HCT116 (cell line): ENCODE measurements around the gene PGBD5. TPM values are rescaled to one million over a fixed set of nuclear protein-coding genes. Genes with fewer than 3 reads are reported as not detected.

ENCODE experiments used
- ATAC-seq: fragments of 200-7000 bp; cut with Tn5 transposase; 2 replicates; pipeline ENCODE4 v1.9.1; 2020; ENCODE audit warnings: mild to moderate bottlenecking, moderate library complexity
- BruUV-seq: library from RNA; stranded (reverse); fragments of 400-500 nt; replicated peaks from 2 replicates; lab custom pipeline; 2021; lab: Mats Ljungman, UMichigan
- CTCF ChIA-PET: fragments of 300-600 bp; sonication (Branson Sonifier 250); formaldehyde crosslinking; loops from one replicate; lab custom pipeline; 2021; ENCODE audit warnings: antibody characterized with exemption; lab: Charles Lee
- POLR2A ChIA-PET: fragments of 300-600, 350-600 bp; sonication (Branson Sonifier 250); formaldehyde crosslinking; loops from one replicate; lab custom pipeline; 2021; ENCODE audit warnings: antibody characterized with exemption; lab: Charles Lee
- RAD21 ChIA-PET, 2 experiments: fragments of 300-600 bp; sonication (Branson Sonifier 250); formaldehyde crosslinking; loops; one replicate each; lab custom pipeline; 2023; ENCODE audit warnings: low total read pairs in 2 of 2; ENCODE audit not compliant: uncharacterized antibody in 2 of 2, unreplicated experiment in 2 of 2, low non-redundant PET in 1 of 2; lab: Charles Lee
- DNase-seq: peaks from one replicate; pipeline ENCODE4 v3.0.0-alpha.2; 2010; ENCODE audit warnings: low read depth, low spot score
- H2AFZ ChIP-seq: fragments of 200-600 bp; shearing (Covaris generic), sonication (generic); 2 replicates; pipeline ENCODE4 v1.6.1; 2017; ENCODE audit warnings: low read depth, mixed run types, mixed read lengths, antibody characterized with exemption, low read length; ENCODE audit not compliant: poor library complexity, severe bottlenecking
- H3K27ac ChIP-seq: 2 replicates; pipeline ENCODE4 v1.5.1; 2012; ENCODE audit warnings: low read depth, low read length
- H3K27me3 ChIP-seq: fragments of 200-600 bp; sonication (generic); 2 replicates; pipeline ENCODE4 v1.6.1; 2016; ENCODE audit warnings: mixed run types, low read length, mixed read lengths; ENCODE audit not compliant: insufficient read depth
- H3K36me3 ChIP-seq, 2 experiments: fragments of 200-500 bp in 1 of 2; fragments of 200-600 bp in 1 of 2; sonication (Bioruptor generic) in 1 of 2; sonication (generic) in 1 of 2; 2 replicates each; pipeline versions ENCODE4 v1.5.1 to v1.6.1; 2014 to 2016; ENCODE audit warnings: low read length in 2 of 2, inconsistent platforms in 1 of 2, mixed read lengths in 1 of 2, mixed run types in 1 of 2; ENCODE audit not compliant: insufficient read depth in 2 of 2, control insufficient read depth in 1 of 2
- H3K4me1 ChIP-seq, 2 experiments: fragments of 200-600 bp in 1 of 2; sonication (generic) in 1 of 2; 2 replicates each; pipeline versions ENCODE4 v1.5.1 to v1.6.1; 2012 to 2017; ENCODE audit warnings: low read length in 2 of 2, inconsistent platforms in 1 of 2, mild to moderate bottlenecking in 1 of 2, mixed read lengths in 1 of 2, mixed run types in 1 of 2, moderate library complexity in 1 of 2; ENCODE audit not compliant: insufficient read depth in 2 of 2, control insufficient read depth in 1 of 2
- H3K4me2 ChIP-seq: fragments of 200-600 bp; sonication (generic); 2 replicates; pipeline ENCODE4 v1.6.1; 2017; ENCODE audit warnings: mixed run types, low read length, mixed read lengths
- H3K4me3 ChIP-seq, 2 experiments: fragments of 200-600 bp in 1 of 2; sonication (generic) in 1 of 2; replicated peaks in 1 of 2; 2 replicates each; pipeline ENCODE4 v1.5.1; 2011 to 2016; ENCODE audit warnings: low read length in 2 of 2, control low read depth in 1 of 2, low read depth in 1 of 2, mild to moderate bottlenecking in 1 of 2, mixed read lengths in 1 of 2, mixed run types in 1 of 2
- H3K79me2 ChIP-seq: fragments of 200-600 bp; sonication (generic); 2 replicates; pipeline ENCODE4 v1.6.1; 2017; ENCODE audit warnings: mild to moderate bottlenecking, mixed run types, low read length, moderate library complexity, mixed read lengths; ENCODE audit not compliant: insufficient read depth
- H3K9ac ChIP-seq: fragments of 200-600 bp; sonication (generic); 2 replicates; pipeline ENCODE4 v1.6.1; 2016; ENCODE audit warnings: low read length, mixed read lengths
- H3K9me2 ChIP-seq: fragments of 200-600 bp; sonication (generic), shearing (Covaris generic); 2 replicates; pipeline ENCODE4 v1.6.1; 2017; ENCODE audit warnings: mixed run types, mild to moderate bottlenecking, moderate library complexity; ENCODE audit not compliant: insufficient read depth
- H3K9me3 ChIP-seq, 2 experiments: fragments of 200-500 bp in 1 of 2; fragments of 200-600 bp in 1 of 2; sonication (Bioruptor generic) in 1 of 2; sonication (generic) in 1 of 2; 2 replicates each; pipeline ENCODE4 v1.6.1; 2014 to 2017; ENCODE audit warnings: low read length in 2 of 2, mixed read lengths in 2 of 2, inconsistent platforms in 1 of 2, low read depth in 1 of 2, mild to moderate bottlenecking in 1 of 2, mixed run types in 1 of 2, moderate library complexity in 1 of 2; ENCODE audit not compliant: control insufficient read depth in 1 of 2, insufficient read depth in 1 of 2
- H4K20me1 ChIP-seq: fragments of 200-600 bp; sonication (generic), shearing (Covaris generic); 2 replicates; pipeline ENCODE4 v1.6.1; 2017; ENCODE audit warnings: mixed run types, mild to moderate bottlenecking, moderate library complexity; ENCODE audit not compliant: insufficient read depth
- ELF1 ChIP-seq: IDR thresholded peaks from 2 replicates; pipeline ENCODE4 v1.6.1; 2012; ENCODE audit warnings: low read depth, borderline replicate concordance
- EZH2 ChIP-seq: fragments of 200-600 bp; sonication (generic); IDR thresholded peaks from 2 replicates; pipeline ENCODE4 v1.6.1; 2017; ENCODE audit warnings: antibody characterized with exemption, mixed run types
- FOSL1 ChIP-seq: IDR thresholded peaks from 2 replicates; pipeline ENCODE4 v1.6.1; 2012; ENCODE audit warnings: low read depth
- JUND ChIP-seq: IDR thresholded peaks from 2 replicates; pipeline ENCODE4 v1.6.1; 2012
- SIN3A ChIP-seq: IDR thresholded peaks from 2 replicates; pipeline ENCODE4 v1.6.1; 2012; ENCODE audit warnings: low read depth
- TCF7L2 ChIP-seq: IDR thresholded peaks from 2 replicates; pipeline ENCODE4 v1.7.0; 2011; ENCODE audit warnings: borderline replicate concordance, inconsistent platforms; ENCODE audit not compliant: insufficient read depth, insufficient read length; ENCODE audit errors: extremely low read depth
- ZFX ChIP-seq: fragments of 450-650 bp; IDR thresholded peaks from 2 replicates; pipeline ENCODE4 v1.6.1; 2017
- intact Hi-C: fragments of 100-400 bp; cut with micrococcal nuclease; formaldehyde crosslinking; loops from 2 replicates; pipeline ENCODE4 v1.10.0; 2022
- total RNA-seq: library from RNA; stranded (reverse); gene quantifications from one replicate; pipeline ENCODE4 v1.2.1, GENCODE V29; 2021; ENCODE audit not compliant: unreplicated experiment
- TF ChIP-seq, protein P1 (sequence below), 3 experiments: fragments of 200-600 bp in 1 of 3; sonication (generic) in 1 of 3; IDR thresholded peaks in 2 of 3; conservative IDR thresholded peaks in 1 of 3; 2 replicates each; pipeline ENCODE4 v1.5.1; 2012 to 2017; ENCODE audit warnings: low read depth in 2 of 3, low read length in 2 of 3, antibody characterized with exemption in 1 of 3, borderline replicate concordance in 1 of 3, control low read depth in 1 of 3, mild to moderate bottlenecking in 1 of 3, mixed read lengths in 1 of 3, mixed run types in 1 of 3, moderate library complexity in 1 of 3; ENCODE audit not compliant: insufficient read depth in 1 of 3

The PGBD5 gene
- total RNA-seq, 1 experiment from 2014 or later = 0.27 TPM

DNA sequence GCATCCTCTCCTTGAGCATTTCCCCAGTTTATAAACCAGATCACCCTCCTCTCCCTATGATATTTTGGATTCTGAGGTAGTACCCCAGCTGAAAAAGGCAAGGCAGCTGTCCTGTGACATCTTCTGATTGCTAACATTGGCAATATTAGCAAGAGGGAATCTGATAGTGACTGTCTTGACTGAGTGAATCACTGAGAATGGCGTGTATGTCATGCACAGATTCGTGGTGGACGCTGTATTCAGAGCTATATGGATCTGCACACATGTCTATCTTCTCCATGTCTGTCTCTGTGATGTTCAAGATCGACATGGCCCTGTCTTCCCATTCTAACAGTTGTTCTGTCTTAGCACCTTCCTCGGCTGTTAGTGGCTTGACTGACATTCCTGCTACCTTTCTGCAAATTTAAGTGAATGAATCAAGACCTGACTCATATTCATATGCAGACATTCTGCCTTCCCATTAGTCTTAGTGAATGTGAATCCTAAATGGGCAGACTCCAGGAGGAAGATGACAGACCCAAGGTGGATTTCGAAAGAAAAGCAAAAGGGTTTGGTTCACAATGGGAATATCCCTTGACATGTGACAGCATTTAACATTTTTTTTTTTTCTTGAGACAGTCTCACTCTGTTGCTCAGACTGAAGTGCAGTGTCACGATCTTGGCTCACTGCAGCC, 97.7 kb downstream of the PGBD5 start (continued):
- TF ChIP-seq, protein P1, sequence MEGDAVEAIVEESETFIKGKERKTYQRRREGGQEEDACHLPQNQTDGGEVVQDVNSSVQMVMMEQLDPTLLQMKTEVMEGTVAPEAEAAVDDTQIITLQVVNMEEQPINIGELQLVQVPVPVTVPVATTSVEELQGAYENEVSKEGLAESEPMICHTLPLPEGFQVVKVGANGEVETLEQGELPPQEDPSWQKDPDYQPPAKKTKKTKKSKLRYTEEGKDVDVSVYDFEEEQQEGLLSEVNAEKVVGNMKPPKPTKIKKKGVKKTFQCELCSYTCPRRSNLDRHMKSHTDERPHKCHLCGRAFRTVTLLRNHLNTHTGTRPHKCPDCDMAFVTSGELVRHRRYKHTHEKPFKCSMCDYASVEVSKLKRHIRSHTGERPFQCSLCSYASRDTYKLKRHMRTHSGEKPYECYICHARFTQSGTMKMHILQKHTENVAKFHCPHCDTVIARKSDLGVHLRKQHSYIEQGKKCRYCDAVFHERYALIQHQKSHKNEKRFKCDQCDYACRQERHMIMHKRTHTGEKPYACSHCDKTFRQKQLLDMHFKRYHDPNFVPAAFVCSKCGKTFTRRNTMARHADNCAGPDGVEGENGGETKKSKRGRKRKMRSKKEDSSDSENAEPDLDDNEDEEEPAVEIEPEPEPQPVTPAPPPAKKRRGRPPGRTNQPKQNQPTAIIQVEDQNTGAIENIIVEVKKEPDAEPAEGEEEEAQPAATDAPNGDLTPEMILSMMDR (IDR thresholded peaks at IDR 0.05 in 2 of 3, conservative IDR thresholded peaks at IDR 0.05 in 1 of 3; ENCODE audit: borderline replicate concordance in 1 of 3, insufficient read depth in 1 of 3, low read depth in 2 of 3, low read length in 2 of 3) = no peak
- TF ChIP-seq EZH2 (no peak), ZFX (no peak), TCF7L2 (no peak), SIN3A (no peak), ELF1 (no peak)

DNA sequence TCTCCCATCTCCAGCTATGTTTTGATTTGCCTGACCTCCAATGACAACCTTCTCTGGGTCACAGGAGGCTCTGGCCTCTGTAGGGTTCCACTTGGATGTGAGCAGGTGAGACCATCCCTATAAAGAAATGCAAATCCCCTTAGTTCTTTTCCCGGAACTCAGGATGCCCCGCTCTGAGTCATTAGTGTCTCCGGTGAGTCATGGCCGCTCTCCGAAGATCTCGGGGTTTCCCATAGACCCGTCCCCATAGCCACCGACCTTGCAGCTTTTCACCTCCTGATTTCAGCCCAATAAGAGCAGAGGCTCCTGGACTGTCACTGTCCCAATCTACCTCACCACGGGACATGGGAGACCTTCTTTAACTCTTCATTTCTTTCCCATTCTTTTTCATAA, 98.2 kb downstream of the PGBD5 start:
- TF ChIP-seq TCF7L2 (no peak), FOSL1 (peak; percentile 61), JUND (peak; percentile 64)
- no peak for DNase-seq
- Histone ChIP-seq H3K27me3 (no peaks in the 10 kb centered on the region), H3K9ac (no peak overlapping the region), H4K20me1 (no peaks in the 10 kb centered on the region), H3K4me3 (no peak overlapping the region), H3K9me2 (no peaks in the 10 kb centered on the region), H2AFZ (peak overlapping the region; percentile 12), H3K79me2 (no peaks in the 10 kb centered on the region), H3K4me2 (peak overlapping the region; percentile 49), H3K4me1 (peaks cover 5 to 10% of the 10 kb centered on the region in 2 experiments; a peak in 3 of 4 replicates), H3K9me3 (no peaks in the 10 kb centered on the region), H3K27ac (no peak overlapping the region; the same call in 1 of the 2 replicates), H3K36me3 (no peaks in the 10 kb centered on the region)
- ChIA-PET POLR2A (no interaction called here), CTCF (no interaction called here), RAD21 (no interaction called here)
- no TSS peak for BruUV-seq
- intact Hi-C loops = no loop called here
- peak; percentile 66 for ATAC-seq
